Esophagus squamous epithelium (tissue), 5 donors: ENCODE data around the gene CHD2. TPM values are rescaled to one million over a fixed set of nuclear protein-coding genes. Genes with fewer than 3 reads are reported as not detected.
A peak's percentile ranks its signal among the peaks of the same experiment; 100 is the strongest.

Experiments used
- DNase-seq: peaks from one replicate; lab custom pipeline; 2025; lab: John Stamatoyannopoulos, UW
- H3K27ac ChIP-seq, 4 donors: fragments of 200-600 bp; sonication (generic); one replicate each; pipeline ENCODE4 v1.5.1; 2016 to 2019; ENCODE audit warnings: mild to moderate bottlenecking in 1 of 4
- H3K27me3 ChIP-seq, 4 donors: fragments of 200-600 bp; sonication (generic); 1 replicate in 3 of 4; 2 replicates in 1 of 4; pipeline versions ENCODE4 v1.5.1 to v1.6.0; 2017 to 2021; ENCODE audit warnings: antibody characterized with exemption in 1 of 4
- H3K36me3 ChIP-seq, 3 donors: fragments of 200-600 bp; sonication (generic); one replicate each; pipeline ENCODE4 v1.5.1; 2016 to 2019
- H3K4me1 ChIP-seq, 3 donors: fragments of 200-600 bp; sonication (generic); one replicate each; pipeline ENCODE4 v1.5.1; 2017 to 2019
- H3K4me3 ChIP-seq, 4 donors: fragments of 200-600 bp; sonication (generic); 1 replicate in 3 of 4; 2 replicates in 1 of 4; pipeline ENCODE4 v1.5.1; 2016 to 2019; ENCODE audit warnings: mild to moderate bottlenecking in 2 of 4, moderate library complexity in 1 of 4
- H3K9me3 ChIP-seq, 3 donors: fragments of 200-600 bp; sonication (generic); one replicate each; pipeline ENCODE4 v1.5.1; 2016 to 2019
- CTCF ChIP-seq, 6 experiments: fragments of 450-650 bp in 4 of 6; fragments of 200-600 bp in 2 of 6; sonication (generic) in 2 of 6; IDR thresholded peaks; one replicate each; pipeline ENCODE4 v1.5.1; 2016 to 2019; ENCODE audit warnings: antibody characterized with exemption in 6 of 6, mild to moderate bottlenecking in 4 of 6, moderate library complexity in 4 of 6
- POLR2A ChIP-seq, 4 donors: fragments of 450-650 bp; IDR thresholded peaks; one replicate each; pipeline ENCODE4 v1.6.1; 2017; ENCODE audit warnings: antibody characterized with exemption in 4 of 4, mild to moderate bottlenecking in 4 of 4, moderate library complexity in 3 of 4
- WGBS, 2 donors: methylation state at CpG; one replicate each; pipeline ENCODE4 v1.1.5; 2018; 5-methylcytosine and 5-hydroxymethylcytosine counted together
- intact Hi-C: fragments of 100-400 bp; cut with DNase I; formaldehyde crosslinking; loops from one replicate; pipeline ENCODE4 v1.15.0; 2022
- total RNA-seq, 4 donors: library from RNA; depleted of rRNA; stranded (reverse); fragments of >200 nt; gene quantifications; one replicate each; pipeline ENCODE4 v1.1.0, GENCODE V29; 2016
- donor health status: DM: yes; HTN: yes; CAD: no.

Gene CHD2
- total RNA-seq, 4 donors from 2014 or later: 36.1 to 132 (median 74.8) TPM

- intact Hi-C loops: no loop called here
- peak overlapping the region; percentile 25 to 98 (median 68) for H3K27ac ChIP-seq
- peaks cover 0 to 25% (median 0%) of the 10 kb centered on the region in 4 donors for H3K27me3 ChIP-seq
- peaks cover 44 to 100% (median 53%) of the 10 kb centered on the region in 3 donors for H3K4me1 ChIP-seq
- TF ChIP-seq POLR2A (IDR thresholded peaks at IDR 0.05) (no peak), CTCF (IDR thresholded peaks at IDR 0.05) (no peak)
- H3K9me3 ChIP-seq: no peaks in the 10 kb centered on the region
- DNase-seq: no peak
- no peak overlapping the region for H3K4me3 ChIP-seq
- 73 to 97% methylated on average over 6 of the region's 6 CpGs for WGBS, 2 donors
- peaks cover 6 to 44% (median 10%) of the 10 kb centered on the region in 3 donors for H3K36me3 ChIP-seq
Observed at GRCh38 chr15:93068581-93069199, 168.6 kb downstream of the CHD2 start.

GRCh38 chr15:93070132-93070531 is 170.0 kb downstream of the CHD2 start:
- Histone ChIP-seq H3K27me3 (peaks cover 0 to 36% (median 0%) of the 10 kb centered on the region in 4 donors), H3K9me3 (no peaks in the 10 kb centered on the region), H3K27ac (peak overlapping the region; percentile 23 to 98 (median 92)), H3K4me3 (peak overlapping the region in 3 of 4 donors; percentile 70 to 90 (median 85)), H3K4me1 (peaks cover 43 to 100% (median 46%) of the 10 kb centered on the region in 3 donors), H3K36me3 (peaks cover 6 to 35% (median 10%) of the 10 kb centered on the region in 3 donors)
- WGBS, 2 donors: 36 to 43% methylated on average over 9 to 10 of the region's 10 CpGs
- TF ChIP-seq CTCF (IDR thresholded peaks at IDR 0.05): no peak
- no peak for TF ChIP-seq POLR2A (IDR thresholded peaks at IDR 0.05)
- no peak for DNase-seq
- intact Hi-C loops: no loop called here

GRCh38 chr15:93070551-93071296 is 170.6 kb downstream of the CHD2 start:
- H3K4me1 ChIP-seq: peaks cover 44 to 100% (median 46%) of the 10 kb centered on the region in 3 donors
- peak overlapping the region; percentile 89 to 98 (median 94) for H3K27ac ChIP-seq

GRCh38 chr15:93071469-93071936 is 171.4 kb downstream of the CHD2 start:
- TF ChIP-seq CTCF (IDR thresholded peaks at IDR 0.05) (no peak), POLR2A (IDR thresholded peaks at IDR 0.05) (peak in 1 of 4 donors; percentile 47)
- H3K9me3 ChIP-seq: no peaks in the 10 kb centered on the region
- H3K27me3 ChIP-seq: peaks cover 0 to 36% (median 0%) of the 10 kb centered on the region in 4 donors
- no peak for DNase-seq
- peaks cover 0 to 21% (median 0%) of the 10 kb centered on the region in 3 donors for H3K36me3 ChIP-seq
- intact Hi-C loops: no loop called here
- peaks cover 46 to 100% (median 50%) of the 10 kb centered on the region in 3 donors for H3K4me1 ChIP-seq
- 15 to 25% methylated on average over 14 to 16 of the region's 22 CpGs for WGBS, 2 donors
- H3K27ac ChIP-seq: peak overlapping the region; percentile 89 to 98 (median 94)
- peak overlapping the region; percentile 63 to 90 (median 78) for H3K4me3 ChIP-seq

More at GRCh38 chr15:93070551-93071296, 170.6 kb downstream of the CHD2 start:
- 29 to 55% methylated on average over 10 of the region's 10 CpGs for WGBS, 2 donors
- Histone ChIP-seq H3K27me3 (peaks cover 0 to 36% (median 0%) of the 10 kb centered on the region in 4 donors), H3K9me3 (no peaks in the 10 kb centered on the region), H3K36me3 (peaks cover 2 to 29% (median 4%) of the 10 kb centered on the region in 3 donors), H3K4me3 (peak overlapping the region; percentile 63 to 90 (median 78))
- no peak for DNase-seq
- intact Hi-C loops: no loop called here
- TF ChIP-seq CTCF (IDR thresholded peaks at IDR 0.05): no peak
- no peak for TF ChIP-seq POLR2A (IDR thresholded peaks at IDR 0.05)
